ENCODE results near the gene GNAZ.

- no peak for TF ChIP-seq CTCF (IDR thresholded peaks at IDR 0.05)
- no peak for TF ChIP-seq EZH2 (IDR thresholded peaks at IDR 0.05; ENCODE audit: borderline replicate concordance, insufficient read depth, low read depth, low read length, poor library complexity, severe bottlenecking)
Observed at GRCh38 chr22:23029521-23030228, 40.6 kb upstream of the GNAZ start.

Data from B cell (primary cell).